Liver (tissue), 3 donors: Measurements from ENCODE around the gene NKD1.

Experiments
- EGR1 ChIP-seq, 2 donors: IDR thresholded peaks; 2 replicates each; pipeline ENCODE4 v1.6.1; 2016 to 2018; ENCODE audit warnings: antibody characterized with exemption in 2 of 2, low read depth in 2 of 2
- FOXA1 ChIP-seq: IDR thresholded peaks from 2 replicates; pipeline ENCODE4 v1.6.1; 2016; ENCODE audit warnings: antibody characterized with exemption
- GABPA ChIP-seq, 2 donors: IDR thresholded peaks in 1 of 2; conservative IDR thresholded peaks in 1 of 2; 2 replicates each; pipeline ENCODE4 v1.6.1; 2016; ENCODE audit warnings: antibody characterized with exemption in 2 of 2, mild to moderate bottlenecking in 1 of 2, moderate library complexity in 1 of 2
- HNF4G ChIP-seq: IDR thresholded peaks from 2 replicates; pipeline ENCODE4 v1.6.1; 2016; ENCODE audit warnings: antibody characterized with exemption
- JUND ChIP-seq, 2 donors: IDR thresholded peaks; 2 replicates each; pipeline ENCODE4 v1.6.1; 2016; ENCODE audit warnings: antibody characterized with exemption in 2 of 2
- RAD21 ChIP-seq, 2 donors: IDR thresholded peaks; 2 replicates each; pipeline ENCODE4 v1.6.1; 2016; ENCODE audit warnings: antibody characterized with exemption in 2 of 2, mild to moderate bottlenecking in 2 of 2
- RXRA ChIP-seq, 2 donors: IDR thresholded peaks; 2 replicates each; pipeline ENCODE4 v1.6.1; 2017 to 2018; ENCODE audit warnings: antibody characterized with exemption in 2 of 2, mild to moderate bottlenecking in 1 of 2
- SP1 ChIP-seq: IDR thresholded peaks from 2 replicates; pipeline ENCODE4 v1.6.1; 2018; ENCODE audit warnings: antibody characterized with exemption, mild to moderate bottlenecking
- TAF1 ChIP-seq: conservative IDR thresholded peaks from 2 replicates; pipeline ENCODE4 v1.6.1; 2016; ENCODE audit warnings: antibody characterized with exemption, mild to moderate bottlenecking
- YY1 ChIP-seq: IDR thresholded peaks from 2 replicates; pipeline ENCODE4 v1.6.1; 2016; ENCODE audit warnings: antibody characterized with exemption, mild to moderate bottlenecking
- TF ChIP-seq, protein P1 (sequence below): IDR thresholded peaks from 2 replicates; pipeline ENCODE4 v1.6.1; 2016; ENCODE audit warnings: antibody characterized with exemption
- TF ChIP-seq, protein P2 (sequence below): fragments of 150-350 bp; IDR thresholded peaks from 2 replicates; pipeline ENCODE4 v1.5.1; 2017; ENCODE audit warnings: improper control_type of control experiment, low read depth, low read length; ENCODE audit not compliant: missing input control
- TF ChIP-seq, protein P3 (sequence below): IDR thresholded peaks from 2 replicates; pipeline ENCODE4 v1.6.1; 2016; ENCODE audit warnings: antibody characterized with exemption
- TF ChIP-seq, protein P4 (sequence below): IDR thresholded peaks from 2 replicates; pipeline ENCODE4 v1.6.1; 2016; ENCODE audit warnings: antibody characterized with exemption
- donor health status: healthy.
- donor health status: healthy.

DNA sequence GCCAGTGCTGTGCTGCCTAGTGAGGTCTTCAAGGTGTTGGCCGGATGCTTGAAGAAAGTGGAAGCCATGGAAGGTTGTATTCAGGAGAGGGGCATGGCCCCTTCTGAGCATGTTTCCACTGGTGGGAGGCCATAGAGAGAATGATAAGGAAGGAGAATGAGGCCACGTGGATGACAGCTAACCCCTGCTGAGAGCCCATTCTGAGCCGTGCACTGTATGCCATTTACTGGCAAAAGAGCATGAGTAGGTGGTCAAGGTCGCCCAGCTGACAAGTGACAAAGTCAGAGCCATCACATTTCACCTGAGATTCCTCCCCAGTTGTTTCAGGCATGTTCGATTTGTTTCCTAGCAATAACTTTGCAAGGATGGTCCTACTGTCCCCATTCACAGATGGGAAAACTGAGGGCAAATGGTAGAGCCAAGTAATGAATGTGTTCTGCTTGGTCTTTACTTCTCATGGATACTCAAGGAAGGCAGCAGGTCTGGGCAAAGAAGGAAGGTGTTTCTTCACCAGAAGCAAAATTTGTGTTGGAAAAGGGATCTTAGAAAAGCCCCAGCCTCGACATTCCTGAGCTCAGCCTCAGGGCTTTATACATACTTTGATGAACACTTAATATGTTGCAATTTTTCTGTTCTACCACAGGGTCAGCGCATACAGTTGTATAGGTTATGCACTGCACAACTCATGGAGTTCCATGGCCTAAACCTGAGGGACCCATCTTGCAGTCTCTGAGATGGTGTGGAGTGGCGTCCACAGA lies 10.5 kb upstream of the NKD1 start:
- TF ChIP-seq, protein P1, sequence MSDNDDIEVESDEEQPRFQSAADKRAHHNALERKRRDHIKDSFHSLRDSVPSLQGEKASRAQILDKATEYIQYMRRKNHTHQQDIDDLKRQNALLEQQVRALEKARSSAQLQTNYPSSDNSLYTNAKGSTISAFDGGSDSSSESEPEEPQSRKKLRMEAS, result no peak
- TF ChIP-seq, protein P2, sequence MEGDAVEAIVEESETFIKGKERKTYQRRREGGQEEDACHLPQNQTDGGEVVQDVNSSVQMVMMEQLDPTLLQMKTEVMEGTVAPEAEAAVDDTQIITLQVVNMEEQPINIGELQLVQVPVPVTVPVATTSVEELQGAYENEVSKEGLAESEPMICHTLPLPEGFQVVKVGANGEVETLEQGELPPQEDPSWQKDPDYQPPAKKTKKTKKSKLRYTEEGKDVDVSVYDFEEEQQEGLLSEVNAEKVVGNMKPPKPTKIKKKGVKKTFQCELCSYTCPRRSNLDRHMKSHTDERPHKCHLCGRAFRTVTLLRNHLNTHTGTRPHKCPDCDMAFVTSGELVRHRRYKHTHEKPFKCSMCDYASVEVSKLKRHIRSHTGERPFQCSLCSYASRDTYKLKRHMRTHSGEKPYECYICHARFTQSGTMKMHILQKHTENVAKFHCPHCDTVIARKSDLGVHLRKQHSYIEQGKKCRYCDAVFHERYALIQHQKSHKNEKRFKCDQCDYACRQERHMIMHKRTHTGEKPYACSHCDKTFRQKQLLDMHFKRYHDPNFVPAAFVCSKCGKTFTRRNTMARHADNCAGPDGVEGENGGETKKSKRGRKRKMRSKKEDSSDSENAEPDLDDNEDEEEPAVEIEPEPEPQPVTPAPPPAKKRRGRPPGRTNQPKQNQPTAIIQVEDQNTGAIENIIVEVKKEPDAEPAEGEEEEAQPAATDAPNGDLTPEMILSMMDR, result no peak
- TF ChIP-seq RAD21 (IDR thresholded peaks at IDR 0.05) (no peak), EGR1 (IDR thresholded peaks at IDR 0.05; ENCODE audit: low read depth in 2 of 2) (no peak), GABPA (IDR thresholded peaks at IDR 0.05 in 1 of 2, conservative IDR thresholded peaks at IDR 0.05 in 1 of 2) (no peak), JUND (IDR thresholded peaks at IDR 0.05) (no peak), TAF1 (no peak), FOXA1 (no peak), YY1 (no peak), HNF4G (no peak), SP1 (no peak), RXRA (IDR thresholded peaks at IDR 0.05) (no peak)
- TF ChIP-seq, protein P3, sequence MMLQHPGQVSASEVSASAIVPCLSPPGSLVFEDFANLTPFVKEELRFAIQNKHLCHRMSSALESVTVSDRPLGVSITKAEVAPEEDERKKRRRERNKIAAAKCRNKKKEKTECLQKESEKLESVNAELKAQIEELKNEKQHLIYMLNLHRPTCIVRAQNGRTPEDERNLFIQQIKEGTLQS, result no peak
- TF ChIP-seq, protein P4, sequence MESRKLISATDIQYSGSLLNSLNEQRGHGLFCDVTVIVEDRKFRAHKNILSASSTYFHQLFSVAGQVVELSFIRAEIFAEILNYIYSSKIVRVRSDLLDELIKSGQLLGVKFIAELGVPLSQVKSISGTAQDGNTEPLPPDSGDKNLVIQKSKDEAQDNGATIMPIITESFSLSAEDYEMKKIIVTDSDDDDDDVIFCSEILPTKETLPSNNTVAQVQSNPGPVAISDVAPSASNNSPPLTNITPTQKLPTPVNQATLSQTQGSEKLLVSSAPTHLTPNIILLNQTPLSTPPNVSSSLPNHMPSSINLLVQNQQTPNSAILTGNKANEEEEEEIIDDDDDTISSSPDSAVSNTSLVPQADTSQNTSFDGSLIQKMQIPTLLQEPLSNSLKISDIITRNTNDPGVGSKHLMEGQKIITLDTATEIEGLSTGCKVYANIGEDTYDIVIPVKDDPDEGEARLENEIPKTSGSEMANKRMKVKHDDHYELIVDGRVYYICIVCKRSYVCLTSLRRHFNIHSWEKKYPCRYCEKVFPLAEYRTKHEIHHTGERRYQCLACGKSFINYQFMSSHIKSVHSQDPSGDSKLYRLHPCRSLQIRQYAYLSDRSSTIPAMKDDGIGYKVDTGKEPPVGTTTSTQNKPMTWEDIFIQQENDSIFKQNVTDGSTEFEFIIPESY, result no peak
